HCT116 (cell line): ENCODE data around the gene MEGF6. TPM values are rescaled to one million over a fixed set of nuclear protein-coding genes. Genes with fewer than 3 reads are reported as not detected.

Source experiments
- ATAC-seq: fragments of 200-7000 bp; cut with Tn5 transposase; 2 replicates; pipeline ENCODE4 v1.9.1; 2020; ENCODE audit warnings: mild to moderate bottlenecking, moderate library complexity
- BruUV-seq: library from RNA; stranded (reverse); fragments of 400-500 nt; replicated peaks from 2 replicates; lab custom pipeline; 2021; lab: Mats Ljungman, UMichigan
- CTCF ChIA-PET: fragments of 300-600 bp; sonication (Branson Sonifier 250); formaldehyde crosslinking; loops from one replicate; lab custom pipeline; 2021; ENCODE audit warnings: antibody characterized with exemption; lab: Charles Lee
- POLR2A ChIA-PET: fragments of 300-600, 350-600 bp; sonication (Branson Sonifier 250); formaldehyde crosslinking; loops from one replicate; lab custom pipeline; 2021; ENCODE audit warnings: antibody characterized with exemption; lab: Charles Lee
- RAD21 ChIA-PET, 2 experiments: fragments of 300-600 bp; sonication (Branson Sonifier 250); formaldehyde crosslinking; loops; one replicate each; lab custom pipeline; 2023; ENCODE audit warnings: low total read pairs in 2 of 2; ENCODE audit not compliant: uncharacterized antibody in 2 of 2, unreplicated experiment in 2 of 2, low non-redundant PET in 1 of 2; lab: Charles Lee
- DNase-seq: peaks from one replicate; pipeline ENCODE4 v3.0.0-alpha.2; 2010; ENCODE audit warnings: low read depth, low spot score
- H2AFZ ChIP-seq: fragments of 200-600 bp; shearing (Covaris generic), sonication (generic); 2 replicates; pipeline ENCODE4 v1.6.1; 2017; ENCODE audit warnings: low read depth, mixed run types, mixed read lengths, antibody characterized with exemption, low read length; ENCODE audit not compliant: poor library complexity, severe bottlenecking
- H3K27ac ChIP-seq: 2 replicates; pipeline ENCODE4 v1.5.1; 2012; ENCODE audit warnings: low read depth, low read length
- H3K27me3 ChIP-seq: fragments of 200-600 bp; sonication (generic); 2 replicates; pipeline ENCODE4 v1.6.1; 2016; ENCODE audit warnings: mixed run types, low read length, mixed read lengths; ENCODE audit not compliant: insufficient read depth
- H3K36me3 ChIP-seq, 2 experiments: fragments of 200-500 bp in 1 of 2; fragments of 200-600 bp in 1 of 2; sonication (Bioruptor generic) in 1 of 2; sonication (generic) in 1 of 2; 2 replicates each; pipeline versions ENCODE4 v1.5.1 to v1.6.1; 2014 to 2016; ENCODE audit warnings: low read length in 2 of 2, inconsistent platforms in 1 of 2, mixed read lengths in 1 of 2, mixed run types in 1 of 2; ENCODE audit not compliant: insufficient read depth in 2 of 2, control insufficient read depth in 1 of 2
- H3K4me1 ChIP-seq, 2 experiments: fragments of 200-600 bp in 1 of 2; sonication (generic) in 1 of 2; 2 replicates each; pipeline versions ENCODE4 v1.5.1 to v1.6.1; 2012 to 2017; ENCODE audit warnings: low read length in 2 of 2, inconsistent platforms in 1 of 2, mild to moderate bottlenecking in 1 of 2, mixed read lengths in 1 of 2, mixed run types in 1 of 2, moderate library complexity in 1 of 2; ENCODE audit not compliant: insufficient read depth in 2 of 2, control insufficient read depth in 1 of 2
- H3K4me2 ChIP-seq: fragments of 200-600 bp; sonication (generic); 2 replicates; pipeline ENCODE4 v1.6.1; 2017; ENCODE audit warnings: mixed run types, low read length, mixed read lengths
- H3K4me3 ChIP-seq, 2 experiments: fragments of 200-600 bp in 1 of 2; sonication (generic) in 1 of 2; replicated peaks in 1 of 2; 2 replicates each; pipeline ENCODE4 v1.5.1; 2011 to 2016; ENCODE audit warnings: low read length in 2 of 2, control low read depth in 1 of 2, low read depth in 1 of 2, mild to moderate bottlenecking in 1 of 2, mixed read lengths in 1 of 2, mixed run types in 1 of 2
- H3K79me2 ChIP-seq: fragments of 200-600 bp; sonication (generic); 2 replicates; pipeline ENCODE4 v1.6.1; 2017; ENCODE audit warnings: mild to moderate bottlenecking, mixed run types, low read length, moderate library complexity, mixed read lengths; ENCODE audit not compliant: insufficient read depth
- H3K9ac ChIP-seq: fragments of 200-600 bp; sonication (generic); 2 replicates; pipeline ENCODE4 v1.6.1; 2016; ENCODE audit warnings: low read length, mixed read lengths
- H3K9me2 ChIP-seq: fragments of 200-600 bp; sonication (generic), shearing (Covaris generic); 2 replicates; pipeline ENCODE4 v1.6.1; 2017; ENCODE audit warnings: mixed run types, mild to moderate bottlenecking, moderate library complexity; ENCODE audit not compliant: insufficient read depth
- H3K9me3 ChIP-seq, 2 experiments: fragments of 200-500 bp in 1 of 2; fragments of 200-600 bp in 1 of 2; sonication (Bioruptor generic) in 1 of 2; sonication (generic) in 1 of 2; 2 replicates each; pipeline ENCODE4 v1.6.1; 2014 to 2017; ENCODE audit warnings: low read length in 2 of 2, mixed read lengths in 2 of 2, inconsistent platforms in 1 of 2, low read depth in 1 of 2, mild to moderate bottlenecking in 1 of 2, mixed run types in 1 of 2, moderate library complexity in 1 of 2; ENCODE audit not compliant: control insufficient read depth in 1 of 2, insufficient read depth in 1 of 2
- H4K20me1 ChIP-seq: fragments of 200-600 bp; sonication (generic), shearing (Covaris generic); 2 replicates; pipeline ENCODE4 v1.6.1; 2017; ENCODE audit warnings: mixed run types, mild to moderate bottlenecking, moderate library complexity; ENCODE audit not compliant: insufficient read depth
- CEBPB ChIP-seq: IDR thresholded peaks from 2 replicates; pipeline ENCODE4 v1.6.1; 2012; ENCODE audit warnings: low read depth
- FOSL1 ChIP-seq: IDR thresholded peaks from 2 replicates; pipeline ENCODE4 v1.6.1; 2012; ENCODE audit warnings: low read depth
- JUND ChIP-seq: IDR thresholded peaks from 2 replicates; pipeline ENCODE4 v1.6.1; 2012
- POLR2A ChIP-seq: IDR thresholded peaks from 2 replicates; pipeline ENCODE4 v1.7.0; 2011; ENCODE audit warnings: borderline replicate concordance; ENCODE audit not compliant: insufficient read depth, insufficient read length; ENCODE audit errors: extremely low read depth
- POLR2AphosphoS5 ChIP-seq: IDR thresholded peaks from 2 replicates; pipeline ENCODE4 v1.6.1; 2011; ENCODE audit warnings: mild to moderate bottlenecking, low read depth, low read length, moderate library complexity
- RAD21 ChIP-seq: IDR thresholded peaks from 2 replicates; pipeline ENCODE4 v1.6.1; 2012; ENCODE audit warnings: low read depth, mild to moderate bottlenecking
- SP1 ChIP-seq: IDR thresholded peaks from 2 replicates; pipeline ENCODE4 v1.6.1; 2012; ENCODE audit warnings: low read depth
- TCF7L2 ChIP-seq: IDR thresholded peaks from 2 replicates; pipeline ENCODE4 v1.7.0; 2011; ENCODE audit warnings: borderline replicate concordance, inconsistent platforms; ENCODE audit not compliant: insufficient read depth, insufficient read length; ENCODE audit errors: extremely low read depth
- intact Hi-C: fragments of 100-400 bp; cut with micrococcal nuclease; formaldehyde crosslinking; loops from 2 replicates; pipeline ENCODE4 v1.10.0; 2022
- total RNA-seq: library from RNA; stranded (reverse); gene quantifications from one replicate; pipeline ENCODE4 v1.2.1, GENCODE V29; 2021; ENCODE audit not compliant: unreplicated experiment
- TF ChIP-seq, protein P1 (sequence below): IDR thresholded peaks from 2 replicates; pipeline ENCODE4 v1.6.1; 2012; ENCODE audit warnings: low read depth
- TF ChIP-seq, protein P2 (sequence below): IDR thresholded peaks from 2 replicates; pipeline ENCODE4 v1.6.1; 2011; ENCODE audit warnings: mild to moderate bottlenecking, low read length, moderate library complexity; ENCODE audit not compliant: insufficient replicate concordance; ENCODE audit errors: extremely low read depth

MEGF6 gene
- total RNA-seq, 1 experiment from 2014 or later = 47.6 TPM

DNA sequence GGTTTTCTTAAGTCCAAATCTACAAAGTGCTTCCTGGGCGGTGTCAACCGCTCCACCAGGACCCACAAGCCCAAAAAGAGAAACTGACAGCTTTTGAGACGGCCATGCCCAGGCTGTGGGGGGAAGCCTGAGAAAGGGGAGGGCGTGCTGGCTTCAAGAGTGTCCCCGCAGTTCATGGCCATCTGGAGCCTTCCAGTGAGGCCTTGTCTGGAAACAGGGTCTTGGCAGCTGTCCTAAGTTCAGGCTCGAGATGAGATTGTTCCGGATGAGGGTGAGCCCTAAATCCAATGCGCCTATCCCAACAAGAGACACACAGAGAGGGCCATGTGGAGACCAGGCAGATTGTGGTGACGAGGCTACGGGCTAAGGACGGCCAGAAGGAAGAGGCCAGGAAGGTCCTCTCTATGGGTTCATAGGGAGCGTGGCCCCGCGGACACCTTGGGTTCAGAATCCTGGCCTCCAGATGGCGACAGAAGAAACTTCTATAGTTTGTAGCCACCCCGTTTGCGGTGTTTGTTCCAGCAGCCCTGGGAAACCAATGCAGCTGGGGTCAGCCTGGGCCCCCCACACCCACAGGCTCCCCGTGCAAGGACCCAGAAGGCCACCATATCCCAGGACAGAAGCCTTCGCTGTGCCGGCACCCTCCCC, 86.6 kb downstream of the MEGF6 start:
- H3K9me2 ChIP-seq = no peaks in the 10 kb centered on the region
- intact Hi-C loops = no loop called here
- DNase-seq = no peak
- TF ChIP-seq SP1 = no peak
- TF ChIP-seq, protein P1, sequence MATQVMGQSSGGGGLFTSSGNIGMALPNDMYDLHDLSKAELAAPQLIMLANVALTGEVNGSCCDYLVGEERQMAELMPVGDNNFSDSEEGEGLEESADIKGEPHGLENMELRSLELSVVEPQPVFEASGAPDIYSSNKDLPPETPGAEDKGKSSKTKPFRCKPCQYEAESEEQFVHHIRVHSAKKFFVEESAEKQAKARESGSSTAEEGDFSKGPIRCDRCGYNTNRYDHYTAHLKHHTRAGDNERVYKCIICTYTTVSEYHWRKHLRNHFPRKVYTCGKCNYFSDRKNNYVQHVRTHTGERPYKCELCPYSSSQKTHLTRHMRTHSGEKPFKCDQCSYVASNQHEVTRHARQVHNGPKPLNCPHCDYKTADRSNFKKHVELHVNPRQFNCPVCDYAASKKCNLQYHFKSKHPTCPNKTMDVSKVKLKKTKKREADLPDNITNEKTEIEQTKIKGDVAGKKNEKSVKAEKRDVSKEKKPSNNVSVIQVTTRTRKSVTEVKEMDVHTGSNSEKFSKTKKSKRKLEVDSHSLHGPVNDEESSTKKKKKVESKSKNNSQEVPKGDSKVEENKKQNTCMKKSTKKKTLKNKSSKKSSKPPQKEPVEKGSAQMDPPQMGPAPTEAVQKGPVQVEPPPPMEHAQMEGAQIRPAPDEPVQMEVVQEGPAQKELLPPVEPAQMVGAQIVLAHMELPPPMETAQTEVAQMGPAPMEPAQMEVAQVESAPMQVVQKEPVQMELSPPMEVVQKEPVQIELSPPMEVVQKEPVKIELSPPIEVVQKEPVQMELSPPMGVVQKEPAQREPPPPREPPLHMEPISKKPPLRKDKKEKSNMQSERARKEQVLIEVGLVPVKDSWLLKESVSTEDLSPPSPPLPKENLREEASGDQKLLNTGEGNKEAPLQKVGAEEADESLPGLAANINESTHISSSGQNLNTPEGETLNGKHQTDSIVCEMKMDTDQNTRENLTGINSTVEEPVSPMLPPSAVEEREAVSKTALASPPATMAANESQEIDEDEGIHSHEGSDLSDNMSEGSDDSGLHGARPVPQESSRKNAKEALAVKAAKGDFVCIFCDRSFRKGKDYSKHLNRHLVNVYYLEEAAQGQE = no peak
- TF ChIP-seq, all 23 proteins: peak for 0
- POLR2A ChIA-PET = no interaction called here
- Histone ChIP-seq H3K4me1 (peaks cover under 1% of the 10 kb centered on the region in 2 experiments; a peak in 2 of 4 replicates), H2AFZ (no peak overlapping the region), H3K9ac (no peak overlapping the region), H4K20me1 (no peaks in the 10 kb centered on the region), H3K9me3 (no peaks in the 10 kb centered on the region), H3K4me3 (no peak overlapping the region), H3K4me2 (no peak overlapping the region), H3K27me3 (no peaks in the 10 kb centered on the region), H3K36me3 (no peaks in the 10 kb centered on the region), H3K27ac (no peak overlapping the region), H3K79me2 (no peaks in the 10 kb centered on the region)
- no TSS peak for BruUV-seq
- no peak for ATAC-seq
- CTCF ChIA-PET = no interaction called here
- RAD21 ChIA-PET = no interaction called here

DNA sequence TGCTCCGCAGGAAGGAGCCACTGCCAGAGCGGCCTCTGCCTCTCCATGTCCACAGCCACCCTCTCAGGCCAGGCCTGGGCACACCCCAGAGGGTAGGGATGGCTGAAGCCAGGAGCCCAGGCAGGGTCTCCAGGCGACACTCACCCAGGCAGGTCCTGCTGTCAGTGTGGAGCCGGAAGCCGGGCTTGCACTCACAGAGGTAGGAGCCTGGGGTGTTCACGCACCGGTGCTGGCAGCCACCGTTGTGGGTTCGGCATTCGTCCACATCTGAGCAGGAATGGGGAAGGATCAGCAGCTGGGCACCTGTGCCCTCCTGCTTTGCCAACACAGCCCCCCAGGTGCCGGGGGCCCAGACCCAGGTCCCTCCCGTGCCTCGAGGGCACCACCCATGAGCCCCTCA, 87.3 kb downstream of the MEGF6 start:
- RAD21 ChIA-PET = no interaction called here
- Histone ChIP-seq H3K4me1 (no peaks in the 10 kb centered on the region), H3K79me2 (no peaks in the 10 kb centered on the region), H3K9ac (no peak overlapping the region), H3K4me3 (no peak overlapping the region), H3K4me2 (no peak overlapping the region), H3K27me3 (no peaks in the 10 kb centered on the region), H2AFZ (no peak overlapping the region), H3K27ac (no peak overlapping the region), H3K36me3 (no peaks in the 10 kb centered on the region), H3K9me2 (no peaks in the 10 kb centered on the region), H3K9me3 (no peaks in the 10 kb centered on the region), H4K20me1 (no peaks in the 10 kb centered on the region)
- CTCF ChIA-PET = no interaction called here
- ATAC-seq (no peak), DNase-seq (no peak)
- POLR2A ChIA-PET = no interaction called here
- BruUV-seq = no TSS peak
- intact Hi-C loops = no loop called here
- TF ChIP-seq TCF7L2 (no peak), FOSL1 (no peak), POLR2A (no peak), RAD21 (no peak), JUND (no peak), CEBPB (no peak), SP1 (no peak), POLR2AphosphoS5 (no peak)
- TF ChIP-seq, protein P2, sequence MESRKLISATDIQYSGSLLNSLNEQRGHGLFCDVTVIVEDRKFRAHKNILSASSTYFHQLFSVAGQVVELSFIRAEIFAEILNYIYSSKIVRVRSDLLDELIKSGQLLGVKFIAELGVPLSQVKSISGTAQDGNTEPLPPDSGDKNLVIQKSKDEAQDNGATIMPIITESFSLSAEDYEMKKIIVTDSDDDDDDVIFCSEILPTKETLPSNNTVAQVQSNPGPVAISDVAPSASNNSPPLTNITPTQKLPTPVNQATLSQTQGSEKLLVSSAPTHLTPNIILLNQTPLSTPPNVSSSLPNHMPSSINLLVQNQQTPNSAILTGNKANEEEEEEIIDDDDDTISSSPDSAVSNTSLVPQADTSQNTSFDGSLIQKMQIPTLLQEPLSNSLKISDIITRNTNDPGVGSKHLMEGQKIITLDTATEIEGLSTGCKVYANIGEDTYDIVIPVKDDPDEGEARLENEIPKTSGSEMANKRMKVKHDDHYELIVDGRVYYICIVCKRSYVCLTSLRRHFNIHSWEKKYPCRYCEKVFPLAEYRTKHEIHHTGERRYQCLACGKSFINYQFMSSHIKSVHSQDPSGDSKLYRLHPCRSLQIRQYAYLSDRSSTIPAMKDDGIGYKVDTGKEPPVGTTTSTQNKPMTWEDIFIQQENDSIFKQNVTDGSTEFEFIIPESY = no peak
- TF ChIP-seq, protein P1 = no peak
